ENCODE results near the gene NHS.

NHS gene

DNA sequence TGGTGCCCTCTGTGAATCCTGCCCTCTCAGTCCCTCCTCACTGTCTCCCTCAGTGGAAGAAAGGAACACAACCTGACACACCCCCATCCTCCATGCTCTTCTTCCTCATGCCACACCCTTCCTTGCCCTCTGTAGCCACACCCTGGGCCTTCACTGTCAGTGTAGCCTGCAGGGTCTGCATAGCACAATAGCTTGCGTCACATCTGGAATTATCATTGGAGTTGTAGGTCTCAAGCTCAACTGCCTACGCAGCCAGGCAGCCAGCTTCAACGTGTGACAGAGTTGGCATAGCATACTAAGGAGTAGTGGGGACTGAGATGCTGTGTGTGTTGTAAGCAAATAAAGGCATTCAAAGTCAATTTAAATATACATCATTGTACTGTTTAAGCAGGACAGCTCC is 248.8 kb downstream of the NHS start:
- DNase-seq (ENCODE audit: low read depth) = no peak

DNA sequence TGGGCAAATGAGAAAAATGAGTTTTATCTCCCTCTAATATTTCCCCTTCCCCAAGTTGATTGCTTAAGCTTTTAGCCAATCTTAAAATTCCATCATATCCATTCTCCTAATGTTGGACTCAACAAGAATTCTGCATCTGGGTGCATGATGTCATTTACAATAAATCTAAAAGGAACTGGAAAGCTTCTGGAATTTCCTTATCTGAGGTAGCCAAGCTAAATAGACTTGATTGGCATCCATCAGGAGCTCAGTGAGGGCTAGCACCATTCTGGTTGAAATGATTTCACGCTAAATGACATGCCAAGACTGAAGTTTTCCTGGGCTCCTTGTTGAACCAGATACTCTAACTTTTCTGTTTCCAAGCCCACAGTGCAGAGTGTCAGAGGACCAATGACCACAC is 252.0 kb downstream of the NHS start:
- no peak for DNase-seq (ENCODE audit: low read depth)

DNA sequence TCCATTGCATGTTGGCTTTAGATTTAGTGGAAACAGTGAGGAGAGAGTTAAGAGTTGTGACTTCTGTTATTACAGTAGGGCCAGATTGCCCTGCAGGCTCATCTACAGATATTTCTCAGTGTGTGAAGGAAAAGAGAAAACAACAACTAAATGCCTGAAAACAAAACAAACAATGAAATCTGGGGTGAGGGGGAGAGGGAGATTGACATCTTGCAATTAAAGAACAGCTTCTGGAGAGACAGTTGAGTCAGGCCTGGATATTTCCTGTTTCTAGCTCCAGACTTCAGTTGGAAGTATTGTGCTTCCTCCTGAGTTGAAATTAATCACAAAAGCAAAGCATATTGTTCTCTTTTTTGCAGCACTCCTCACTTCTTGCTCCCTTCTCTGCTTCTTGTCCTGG is 254.0 kb downstream of the NHS start:
- DNase-seq (ENCODE audit: low read depth) = no peak

DNA sequence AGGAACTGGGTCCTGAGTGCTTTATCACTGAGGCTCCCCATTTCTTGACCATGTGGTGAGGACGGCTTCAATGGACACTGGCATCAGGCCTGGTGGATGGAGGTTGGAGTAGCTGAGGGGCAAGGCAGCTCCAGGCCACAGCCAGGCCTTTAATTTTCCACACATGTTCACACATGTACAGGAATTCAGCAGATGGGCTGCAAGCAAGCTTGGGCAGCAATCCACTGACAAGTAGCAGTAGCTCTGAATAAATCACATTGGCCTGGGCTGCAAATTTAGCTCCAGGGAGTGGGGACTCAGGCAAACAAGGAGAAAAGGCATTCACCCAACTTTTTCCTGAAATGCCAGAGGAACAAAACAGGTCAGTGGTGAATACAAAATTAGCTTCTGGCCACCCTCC is 254.5 kb downstream of the NHS start:
- no peak for DNase-seq (ENCODE audit: low read depth)

DNA sequence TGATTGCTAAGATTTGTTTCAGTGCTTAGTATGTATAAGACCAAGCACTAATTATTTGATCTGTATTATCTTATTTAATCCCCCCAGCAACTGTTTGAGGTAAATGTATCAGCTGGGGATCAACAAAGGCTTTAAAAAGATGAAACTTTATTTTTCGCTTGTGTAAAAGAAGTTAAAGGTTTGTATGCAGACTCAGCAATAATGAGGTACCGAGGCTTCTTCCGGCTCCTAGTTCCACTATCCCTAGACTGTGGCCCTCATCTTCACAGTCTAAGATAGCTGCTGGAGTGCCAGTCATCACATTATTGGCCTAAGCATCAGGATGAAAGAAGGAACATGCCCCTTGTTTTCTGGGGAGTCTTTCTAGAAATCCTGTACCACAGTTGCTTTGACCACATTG is 256.6 kb downstream of the NHS start:
- no peak for DNase-seq (ENCODE audit: low read depth)

DNA sequence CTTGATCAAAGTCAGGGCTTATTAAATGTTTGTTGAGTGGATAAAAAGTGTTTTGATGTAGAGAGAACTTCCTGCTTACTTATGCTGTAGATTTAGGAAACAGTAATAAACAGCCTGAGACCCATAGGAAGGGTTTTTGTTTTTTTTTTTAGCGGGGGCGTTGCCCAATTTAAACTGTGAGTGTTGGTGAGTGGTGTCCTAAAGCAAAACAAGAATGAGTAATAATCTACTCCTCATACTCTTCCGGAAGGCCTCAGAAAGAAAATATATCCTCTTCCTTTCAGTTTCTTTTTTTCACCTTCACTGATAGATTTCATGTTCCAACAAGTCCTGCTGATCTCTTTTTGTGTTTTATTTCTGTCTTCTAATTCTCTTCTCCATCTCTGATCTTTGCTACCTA is 257.9 kb downstream of the NHS start:
- no peak for DNase-seq (ENCODE audit: low read depth)

DNA sequence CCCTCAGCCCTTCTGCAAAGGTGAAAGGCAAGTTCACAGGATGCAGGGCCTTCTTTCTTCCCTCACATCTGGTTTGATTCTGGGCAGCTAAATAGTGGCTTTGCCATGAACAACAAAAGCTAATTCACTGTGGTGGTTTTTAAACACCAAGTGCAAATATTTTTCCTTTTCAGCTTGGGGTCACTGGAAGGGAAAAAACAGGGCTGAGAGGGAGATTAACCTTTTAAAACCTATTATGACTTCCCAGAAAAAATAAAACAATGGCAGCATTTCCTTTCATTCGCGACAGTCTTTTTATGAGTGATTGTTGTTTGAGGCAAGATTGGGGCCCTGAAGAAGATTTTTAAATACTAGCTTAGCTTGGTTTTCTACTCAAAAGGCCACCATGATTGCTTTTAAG is 258.5 kb downstream of the NHS start:
- no peak for DNase-seq (ENCODE audit: low read depth)

DNA sequence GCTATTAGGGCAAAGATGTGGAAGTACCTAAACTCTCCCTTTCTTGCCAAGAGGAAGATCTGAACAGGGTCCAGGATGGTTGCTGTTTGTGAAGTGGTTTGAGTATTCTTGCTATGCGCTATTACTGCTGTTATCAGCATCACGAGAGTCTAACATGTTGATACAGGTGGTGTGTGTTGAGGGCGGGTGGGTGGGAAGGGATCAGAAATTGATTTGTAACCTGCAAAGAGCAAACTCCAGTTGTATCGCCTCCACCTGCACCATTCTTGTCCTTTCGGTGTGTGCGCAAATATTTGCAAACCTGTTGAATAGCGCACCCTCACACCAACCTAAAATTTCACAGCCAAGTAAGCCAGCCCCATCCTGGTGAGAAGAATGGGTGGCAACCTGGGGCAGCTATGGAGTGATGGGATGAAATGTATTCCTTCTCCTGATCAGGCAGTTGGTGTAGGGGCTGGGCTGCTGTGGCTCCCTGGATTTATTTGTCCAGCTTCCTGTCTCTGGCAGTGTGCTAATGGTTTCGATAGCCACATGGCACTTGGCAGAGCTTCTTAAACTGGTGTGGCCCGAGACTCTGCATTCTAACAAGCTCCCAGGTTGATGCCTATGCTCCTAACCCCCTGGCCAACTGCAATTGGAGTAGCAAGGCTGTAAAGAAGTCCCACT is 259.7 kb downstream of the NHS start:
- no peak for DNase-seq (ENCODE audit: low read depth)

DNA sequence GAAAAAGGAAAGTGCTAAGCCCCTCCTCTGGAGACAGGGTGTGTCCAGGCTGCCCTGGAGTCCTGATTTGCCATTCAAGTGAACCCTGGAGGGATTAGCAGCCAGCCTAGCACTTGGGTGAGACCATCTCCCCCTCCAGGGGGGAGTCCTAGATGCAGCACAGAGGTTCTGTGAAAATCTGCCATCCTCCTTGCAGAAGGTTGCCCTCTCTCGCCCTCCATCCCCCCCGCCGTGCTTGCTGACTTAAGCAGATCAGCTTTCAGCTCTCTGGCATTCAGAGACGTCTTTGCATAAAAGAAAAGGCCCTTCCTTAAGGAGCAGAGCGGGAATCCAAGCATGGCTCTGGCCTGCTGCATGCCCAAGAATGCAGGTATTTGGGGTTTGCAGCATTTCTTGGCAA is 260.2 kb downstream of the NHS start:
- no peak for DNase-seq (ENCODE audit: low read depth)

DNA sequence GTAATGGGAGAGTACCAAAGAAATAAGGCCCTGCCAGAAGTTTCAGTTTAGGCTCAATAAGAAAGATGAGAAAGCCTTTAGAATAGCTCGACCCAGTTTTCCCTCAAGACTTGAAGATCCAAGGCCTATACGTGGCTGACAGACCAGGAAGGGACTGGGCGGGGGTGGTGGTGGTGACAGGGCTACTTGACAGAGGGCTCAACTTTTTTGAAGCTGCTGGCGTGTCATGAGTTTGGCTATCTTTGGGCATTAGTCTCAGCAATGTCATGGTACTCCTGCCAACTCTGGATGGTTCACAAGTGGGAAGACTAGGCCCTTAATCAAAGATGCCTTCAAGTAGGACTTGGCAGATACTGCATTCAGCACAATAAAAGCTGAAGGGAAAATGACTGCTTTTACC is 262.2 kb downstream of the NHS start:
- DNase-seq (ENCODE audit: low read depth) = no peak

DNA sequence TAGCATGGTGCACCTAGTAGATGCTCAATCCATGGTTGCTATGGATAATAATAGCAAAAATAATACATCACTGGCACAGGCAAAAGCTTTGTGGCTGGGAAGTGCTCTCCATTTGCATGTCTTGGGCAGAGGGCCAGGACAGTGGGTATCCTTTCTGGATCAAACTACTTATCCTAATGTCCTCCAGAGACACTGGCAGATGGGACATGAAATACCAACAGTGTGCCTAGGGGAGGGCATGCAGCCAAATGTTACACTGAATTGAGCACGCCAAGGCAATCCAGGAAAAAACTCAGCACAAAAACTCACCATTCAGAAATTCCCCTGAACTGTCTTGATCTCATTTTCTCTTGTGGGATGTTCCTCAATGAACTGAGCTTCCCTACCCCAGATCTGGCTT is 263.7 kb downstream of the NHS start:
- no peak for DNase-seq (ENCODE audit: low read depth)

DNA sequence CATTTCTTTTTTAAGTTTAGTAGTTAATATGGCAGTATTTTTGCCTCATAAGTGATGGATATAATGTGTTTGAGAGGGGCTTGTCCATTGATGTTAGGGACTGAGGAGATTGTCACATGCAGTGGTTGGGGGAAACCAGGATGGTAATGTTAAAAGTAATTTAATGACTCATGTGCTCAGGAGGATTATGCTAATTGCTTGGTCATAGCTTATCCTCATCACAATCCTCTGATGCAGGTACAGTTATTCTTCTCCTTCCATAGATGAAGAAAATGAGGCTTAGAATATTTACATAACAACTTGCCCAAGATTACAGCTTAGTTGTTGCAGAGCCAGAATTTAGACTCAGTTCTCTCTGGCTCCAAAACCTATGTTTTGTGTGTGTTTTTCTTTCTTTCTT is 267.9 kb downstream of the NHS start:
- DNase-seq (ENCODE audit: low read depth) = no peak

DNA sequence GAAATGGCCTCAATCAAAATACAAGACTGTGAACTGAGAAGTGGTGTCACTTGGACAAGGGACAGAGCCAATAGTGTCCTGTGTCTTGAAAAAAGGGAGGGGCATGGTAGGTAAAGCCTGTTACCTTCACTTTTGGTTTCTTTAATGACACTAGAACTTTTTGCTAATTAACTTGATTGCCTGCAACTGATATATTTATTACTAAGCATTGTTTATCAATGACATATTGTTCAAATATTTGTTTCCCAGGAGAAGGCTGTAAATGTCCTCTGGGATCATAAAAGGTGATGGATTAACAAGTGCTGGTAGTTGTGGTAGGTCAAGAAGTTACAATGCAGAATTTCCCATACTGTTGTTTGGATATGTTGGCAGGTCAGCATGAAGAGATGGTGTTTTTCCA is 268.5 kb downstream of the NHS start:
- DNase-seq (ENCODE audit: low read depth) = no peak

DNA sequence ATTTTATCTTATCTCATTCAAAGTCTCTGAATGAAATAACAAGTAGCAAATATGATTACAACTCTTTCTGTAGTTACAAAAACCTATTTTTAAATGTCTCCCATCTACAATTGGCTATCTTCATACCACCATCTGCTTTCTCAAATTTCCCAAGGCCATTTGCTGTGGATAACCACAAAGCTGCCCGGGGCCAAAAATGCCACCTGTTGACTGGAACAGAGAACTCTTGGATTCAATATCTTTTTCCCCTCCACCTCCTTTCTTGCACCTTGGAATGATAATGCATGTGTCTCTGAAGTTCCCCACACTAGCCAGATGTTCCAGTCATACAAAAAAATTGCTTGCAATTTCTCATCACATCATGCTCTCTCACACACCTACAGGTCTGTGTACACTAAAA is 269.0 kb downstream of the NHS start:
- no peak for DNase-seq (ENCODE audit: low read depth)

DNA sequence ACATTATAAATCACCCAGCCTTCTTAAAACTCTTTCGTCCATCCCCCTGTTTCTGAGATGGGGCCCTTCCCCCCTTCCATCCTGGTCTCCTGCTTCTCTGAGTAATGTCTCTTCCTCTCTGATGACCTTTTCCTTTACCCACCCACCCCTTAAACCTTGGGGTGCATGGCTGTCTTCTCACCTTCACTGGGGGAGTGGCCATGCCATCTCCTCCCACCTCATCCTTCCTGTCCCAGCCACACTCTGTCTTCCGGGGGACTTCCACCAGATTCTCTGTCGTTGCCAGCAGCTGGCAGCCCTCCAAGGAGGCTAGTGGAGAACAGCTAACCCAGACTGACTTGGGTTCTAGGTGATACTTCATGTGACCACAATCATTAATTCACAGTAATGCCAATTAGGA is 279.1 kb downstream of the NHS start:
- no peak for DNase-seq (ENCODE audit: low read depth)

DNA sequence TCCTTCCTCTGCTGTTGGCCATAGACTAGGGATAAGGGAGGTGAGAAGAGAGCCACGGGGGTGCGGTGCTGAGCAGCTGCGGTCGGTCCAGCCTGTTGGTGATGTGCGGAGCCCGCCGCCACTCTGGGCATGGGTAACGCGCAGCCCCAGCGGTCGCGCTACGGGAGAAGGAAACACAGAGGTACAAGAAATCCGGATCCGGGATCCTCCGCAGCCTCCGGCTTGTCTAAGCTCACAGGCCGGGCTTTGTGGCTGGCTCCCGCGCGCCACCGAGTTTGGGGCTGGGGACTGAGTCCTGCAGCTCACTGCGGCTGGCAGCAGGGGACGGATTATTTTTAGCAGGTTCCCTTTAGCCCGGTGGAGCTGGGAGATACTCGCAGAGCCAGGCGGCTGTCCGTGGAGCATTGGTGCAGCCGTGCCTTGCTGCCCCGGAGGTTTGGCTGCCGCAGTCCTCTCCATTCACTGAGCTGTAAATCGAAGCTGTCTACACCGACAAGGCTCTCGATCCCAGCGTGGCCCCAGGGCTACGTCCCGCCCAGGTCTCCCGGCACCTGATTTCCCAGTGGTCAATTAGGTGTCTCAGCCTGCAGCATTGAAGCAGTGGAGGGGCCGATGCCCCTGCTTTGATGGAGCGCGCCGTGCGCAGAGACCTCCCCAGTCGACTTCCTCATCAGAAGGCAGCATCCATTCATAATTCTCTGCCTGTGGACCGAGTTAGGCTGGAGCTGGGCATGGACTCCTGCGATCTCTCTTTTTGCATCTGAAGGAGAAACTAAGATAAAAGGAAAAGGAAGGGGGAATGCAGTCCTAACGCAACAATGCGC is 280.4 kb downstream of the NHS start:
- no peak for DNase-seq (ENCODE audit: low read depth)

DNA sequence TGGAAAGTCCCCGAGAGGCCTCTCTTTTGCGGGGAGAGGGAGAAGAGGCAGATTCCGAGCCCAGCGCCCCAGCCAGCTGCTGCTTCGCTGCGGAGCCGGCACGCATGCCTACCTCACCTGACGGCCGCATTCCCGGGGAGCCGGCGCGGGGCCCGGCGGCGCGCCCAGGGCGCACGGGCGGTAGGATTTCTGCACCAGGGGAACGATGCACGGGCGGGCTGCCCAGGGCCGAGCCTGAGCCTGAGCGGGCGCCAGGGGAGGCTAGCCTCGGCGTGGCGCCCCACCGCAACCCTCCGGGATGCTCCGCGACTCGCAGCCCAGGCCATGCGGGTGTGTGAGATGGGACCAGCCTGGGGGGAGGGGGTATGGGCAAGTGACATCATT is 281.0 kb downstream of the NHS start:
- no peak for DNase-seq (ENCODE audit: low read depth)

DNA sequence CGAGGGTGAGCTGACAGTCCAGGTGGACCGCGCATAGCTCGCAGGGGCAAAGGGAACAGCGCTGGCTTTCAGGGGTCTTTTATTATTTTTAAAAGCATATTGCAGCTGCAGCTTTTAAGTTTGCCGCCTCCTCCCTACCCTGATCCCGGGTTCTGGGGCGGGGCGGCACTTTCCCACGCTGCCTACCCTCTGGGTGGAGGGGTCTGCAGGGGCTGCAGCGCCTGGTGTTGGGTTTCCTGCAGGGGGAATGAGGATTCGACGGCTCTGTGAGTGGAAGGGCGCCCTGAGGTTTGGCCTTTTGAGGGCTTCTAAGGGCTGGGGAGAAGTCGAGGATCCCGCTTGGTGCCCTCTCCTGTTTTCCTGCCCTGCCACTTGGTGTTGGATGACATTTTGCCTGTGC is 281.6 kb downstream of the NHS start:
- DNase-seq (ENCODE audit: low read depth) = no peak

DNA sequence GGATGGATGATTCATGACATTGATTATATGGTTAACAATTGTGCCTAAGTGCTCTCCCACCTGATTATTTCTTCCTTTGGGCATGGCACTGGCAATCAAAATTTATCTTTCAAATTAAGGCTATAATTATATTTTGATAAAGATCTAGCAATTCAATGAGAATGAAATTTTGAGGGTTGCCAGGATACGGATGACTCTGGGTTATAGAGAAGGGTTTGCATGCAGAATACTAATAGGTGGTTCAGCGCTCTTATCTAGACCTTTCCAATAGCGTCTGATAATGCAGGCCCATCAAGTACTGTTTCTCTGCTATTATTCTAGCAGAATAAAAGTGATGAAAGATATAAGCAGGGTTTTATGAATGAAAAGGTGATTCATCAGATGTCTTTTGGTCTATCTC is 287.4 kb downstream of the NHS start:
- DNase-seq (ENCODE audit: low read depth) = no peak

DNA sequence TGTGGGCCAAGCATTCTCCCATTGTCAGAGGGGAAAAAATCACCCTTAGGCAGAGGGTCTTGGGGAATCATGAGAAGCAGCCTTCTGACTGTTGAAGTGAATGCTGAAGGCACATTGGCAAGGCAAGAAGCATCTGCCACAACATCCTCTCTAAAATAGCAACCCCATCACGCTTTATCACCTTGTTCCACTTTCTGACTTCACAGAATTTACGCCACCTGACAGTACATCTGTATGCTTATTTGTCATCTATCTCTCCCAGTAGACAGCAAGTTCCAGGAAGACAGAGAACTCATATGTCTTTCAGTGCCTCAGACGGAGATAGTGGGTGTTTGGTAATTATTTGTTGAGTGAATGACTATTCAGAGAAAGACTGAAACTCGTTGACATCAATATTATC is 293.9 kb downstream of the NHS start:
- no peak for DNase-seq (ENCODE audit: low read depth)

DNA sequence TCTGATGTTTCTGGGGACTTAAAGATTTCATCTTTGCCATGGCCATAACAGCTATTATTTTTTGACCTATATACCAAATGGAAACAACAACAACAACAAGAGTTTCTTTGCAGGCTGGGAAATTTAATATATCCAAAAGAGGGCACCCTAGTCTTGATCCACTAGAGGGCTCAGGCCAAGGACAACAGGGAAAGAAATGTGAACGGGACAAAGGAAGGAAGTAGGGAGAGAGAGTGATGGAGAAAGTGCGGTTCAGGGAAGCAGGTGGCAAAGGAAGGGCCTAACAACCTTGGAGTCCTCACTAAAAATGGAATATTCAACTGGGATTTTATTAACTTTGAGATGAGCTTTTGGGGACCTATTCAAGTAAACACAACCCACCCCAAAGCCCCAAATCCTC is 294.5 kb downstream of the NHS start:
- DNase-seq (ENCODE audit: low read depth) = no peak

DNA sequence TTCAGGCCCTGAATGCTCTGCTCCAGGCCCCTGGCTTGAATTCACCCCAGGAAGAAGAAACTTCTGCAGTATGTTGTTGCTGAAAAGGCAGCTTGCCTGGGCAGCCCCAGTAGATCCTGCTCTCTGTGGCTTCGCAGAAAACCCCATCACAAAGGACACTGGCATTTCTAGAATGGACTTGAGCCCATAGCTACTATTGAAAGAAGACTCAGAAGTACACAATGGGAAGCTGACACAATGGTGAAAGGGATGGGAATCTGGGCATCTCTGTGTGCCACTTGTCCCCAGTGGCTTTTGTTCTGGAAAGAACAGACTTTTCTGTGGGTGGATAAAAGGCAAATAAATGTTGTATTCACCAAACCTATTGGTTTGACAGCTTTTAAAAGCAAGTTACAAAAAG is 294.9 kb downstream of the NHS start:
- DNase-seq (ENCODE audit: low read depth) = no peak

DNA sequence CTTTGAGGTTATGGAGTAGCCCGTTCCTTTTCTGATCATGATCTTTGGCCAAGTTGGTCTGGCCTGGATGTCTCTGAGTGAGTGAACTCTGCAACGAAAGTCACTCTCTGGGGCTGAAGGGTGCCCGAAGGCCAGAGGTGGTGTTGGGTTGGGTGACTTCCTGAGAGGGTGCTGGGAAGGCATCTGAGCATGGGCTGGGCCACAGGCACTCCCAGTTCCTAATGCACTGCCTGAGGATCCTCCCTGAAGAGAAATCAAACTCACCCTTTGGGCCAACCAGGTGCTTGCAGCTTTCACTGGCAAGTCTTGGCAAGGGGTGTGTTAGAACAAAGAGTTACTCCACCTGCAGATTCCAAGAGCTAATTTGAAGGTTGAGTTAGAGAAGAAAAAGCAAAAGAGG is 295.9 kb downstream of the NHS start:
- no peak for DNase-seq (ENCODE audit: low read depth)

DNA sequence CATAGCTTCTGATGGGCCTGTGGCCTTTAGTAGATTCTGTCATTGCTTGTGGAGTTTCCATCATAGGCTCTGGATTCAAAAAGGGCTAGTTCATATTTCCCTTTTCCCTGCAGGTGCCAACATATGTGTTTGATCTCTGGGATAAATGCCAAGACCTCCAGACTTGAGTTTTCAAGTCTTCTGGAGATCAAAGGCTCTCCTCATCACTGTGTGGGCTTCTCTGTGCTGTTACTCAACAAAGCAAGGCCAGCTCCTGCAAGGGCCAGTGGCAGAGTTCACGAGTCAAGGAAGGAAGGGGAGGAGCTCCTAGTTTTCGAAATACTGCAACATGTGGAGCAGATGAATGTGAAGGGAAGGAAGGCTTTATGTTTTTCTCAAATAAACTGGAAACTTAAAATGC is 299.6 kb downstream of the NHS start:
- no peak for DNase-seq (ENCODE audit: low read depth)

All from activated T-helper 9 cell treated with anti-CD3 and anti-CD28 coated beads, Interleukin-2, amount 50 U/mL, for 16 hours (primary cell).